Iris pigment epithelial cell (primary cell): ENCODE data around the gene LIME1.

Experiments used
- DNase-seq: peaks from one replicate; pipeline ENCODE4 v3.0.0-alpha.2; 2011; ENCODE audit warnings: low read depth

The LIME1 gene

GRCh38 chr20:63750807-63751470 lies 14.5 kb downstream of the LIME1 start:
- no peak for DNase-seq

GRCh38 chr20:63751471-63752271 lies 15.2 kb downstream of the LIME1 start:
- no peak for DNase-seq

GRCh38 chr20:63752411-63753101 lies 16.1 kb downstream of the LIME1 start:
- no peak for DNase-seq

- no peak for DNase-seq
These were observed 16.9 kb downstream of the LIME1 start for GRCh38 chr20:63753381-63753780.

GRCh38 chr20:63754008-63754407 lies 17.5 kb downstream of the LIME1 start:
- no peak for DNase-seq

GRCh38 chr20:63755933-63756647 lies 19.6 kb downstream of the LIME1 start:
- no peak for DNase-seq

- no peak for DNase-seq
These were observed 20.2 kb downstream of the LIME1 start for GRCh38 chr20:63756648-63756991.

- DNase-seq, result no peak
These were observed 21.7 kb downstream of the LIME1 start for GRCh38 chr20:63758152-63758551.

GRCh38 chr20:63759377-63759901 lies 23.0 kb downstream of the LIME1 start:
- DNase-seq, result no peak

GRCh38 chr20:63765082-63765873 lies 28.8 kb downstream of the LIME1 start:
- no peak for DNase-seq

- DNase-seq, result no peak
These were observed 29.4 kb downstream of the LIME1 start for GRCh38 chr20:63765902-63766301.

GRCh38 chr20:63766695-63767426 lies 30.4 kb downstream of the LIME1 start:
- DNase-seq, result no peak

- no peak for DNase-seq
These were observed 31.0 kb downstream of the LIME1 start for GRCh38 chr20:63767456-63767855.

- no peak for DNase-seq
These were observed 31.4 kb downstream of the LIME1 start for GRCh38 chr20:63767886-63768285.

- no peak for DNase-seq
These were observed 32.4 kb downstream of the LIME1 start for GRCh38 chr20:63768591-63769515.

GRCh38 chr20:63769891-63770474 lies 33.5 kb downstream of the LIME1 start:
- no peak for DNase-seq

GRCh38 chr20:63771046-63771707 lies 34.7 kb downstream of the LIME1 start:
- DNase-seq, result no peak

- DNase-seq, result no peak
These were observed 36.5 kb downstream of the LIME1 start for GRCh38 chr20:63772781-63773518.
